HepG2 (cell line): ENCODE measurements around the gene CHID1. TPM values are rescaled to one million over a fixed set of nuclear protein-coding genes. Genes with fewer than 3 reads are reported as not detected.
A peak's percentile ranks its signal among the peaks of the same experiment; 100 is the strongest.

Experiments used
- ATAC-seq: fragments of 200-7000 bp; cut with Tn5 transposase; 3 replicates; pipeline ENCODE4 v1.9.1; 2020; ENCODE audit warnings: mild to moderate bottlenecking, moderate library complexity
- BruUV-seq: library from RNA; stranded (reverse); fragments of 400-500 nt; replicated peaks from 2 replicates; lab custom pipeline; 2021; lab: Mats Ljungman, UMichigan
- CTCF ChIA-PET: fragments of 300-600 bp; formaldehyde crosslinking; extraction: SDS; loops from one replicate; lab custom pipeline; 2021; ENCODE audit warnings: low total read pairs, inconsistent platforms, low intra/inter-chr PET ratio; lab: Yijun Ruan, JAX
- POLR2A ChIA-PET: fragments of 350-600 bp; sonication (Branson Sonifier 250); formaldehyde crosslinking; loops from one replicate; lab custom pipeline; 2020; ENCODE audit warnings: antibody characterized with exemption, inconsistent platforms; lab: Yijun Ruan, JAX
- DNase-seq: peaks from one replicate; pipeline ENCODE4 v3.0.0-alpha.2; 2015; ENCODE audit warnings: low spot score
- FAIRE-seq: peaks from 3 replicates; lab custom pipeline; 2011; peaks lifted over from hg19 to GRCh38; lab: Jason Lieb, UNC
- H2AFZ ChIP-seq: one replicate; pipeline ENCODE4 v1.6.1; 2011; ENCODE audit warnings: low read length, inconsistent platforms
- H3K27ac ChIP-seq: fragments of 300-600 bp; 3 replicates; pipeline ENCODE4 v1.8.0; 2011; ENCODE audit warnings: mixed run types, mild to moderate bottlenecking, mixed read lengths, low read length, inconsistent platforms; ENCODE audit not compliant: insufficient read depth; ENCODE audit errors: extremely low read length
- H3K27me3 ChIP-seq, 2 experiments: fragments of 200-600 bp in 1 of 2; 2 replicates in 1 of 2; 3 replicates in 1 of 2; pipeline versions ENCODE4 v1.6.0 to v1.8.0; 2011; ENCODE audit warnings: low read length in 2 of 2, mild to moderate bottlenecking in 2 of 2, moderate library complexity in 2 of 2, inconsistent platforms in 1 of 2; ENCODE audit not compliant: insufficient read depth in 2 of 2, control insufficient read depth in 1 of 2
- H3K36me3 ChIP-seq, 2 experiments: fragments of 200-600 bp in 1 of 2; replicated peaks in 1 of 2; 2 replicates in 1 of 2; 3 replicates in 1 of 2; pipeline versions ENCODE4 v1.5.1 to v1.8.0; 2011; ENCODE audit warnings: low read length in 2 of 2, inconsistent platforms in 1 of 2; ENCODE audit not compliant: insufficient read depth in 2 of 2, control insufficient read depth in 1 of 2
- H3K4me1 ChIP-seq: 2 replicates; pipeline ENCODE4 v1.5.1; 2012; ENCODE audit warnings: low read length, inconsistent platforms; ENCODE audit not compliant: insufficient read depth
- H3K4me2 ChIP-seq: 2 replicates; pipeline ENCODE4 v1.6.0; 2011; ENCODE audit warnings: low read depth, low read length, inconsistent platforms
- H3K4me3 ChIP-seq, 3 experiments: fragments of 200-600 bp in 1 of 3; sonication (generic), shearing (Covaris generic) in 1 of 3; replicated peaks in 1 of 3; 2 replicates each; pipeline ENCODE4 v1.5.1; 2011 to 2016; ENCODE audit warnings: low read length in 3 of 3, inconsistent platforms in 2 of 3, low read depth in 2 of 3, mild to moderate bottlenecking in 2 of 3, control low read depth in 1 of 3, mixed read lengths in 1 of 3; ENCODE audit not compliant: insufficient read depth in 1 of 3
- H3K79me2 ChIP-seq: one replicate; pipeline ENCODE4 v1.6.1; 2011; ENCODE audit warnings: low read length, inconsistent platforms; ENCODE audit not compliant: insufficient read depth
- H3K9ac ChIP-seq: 2 replicates; pipeline ENCODE4 v1.6.0; 2011; ENCODE audit warnings: mild to moderate bottlenecking, low read depth, low read length, inconsistent platforms; ENCODE audit not compliant: insufficient read depth
- H3K9me3 ChIP-seq: 2 replicates; pipeline ENCODE4 v1.5.1; 2012; ENCODE audit warnings: mild to moderate bottlenecking, low read length
- H4K20me1 ChIP-seq: 2 replicates; pipeline ENCODE4 v1.6.0; 2011; ENCODE audit warnings: inconsistent platforms, mild to moderate bottlenecking, low read length, moderate library complexity; ENCODE audit not compliant: insufficient read depth
- AGO2 ChIP-seq: fragments of 200-400 bp; formaldehyde crosslinking; optimal IDR thresholded peaks from 2 replicates; pipeline ENCODE3; 2017; ENCODE audit warnings: mild to moderate bottlenecking, low read depth, low read length, moderate library complexity
- FIP1L1 ChIP-seq: fragments of 200-400 bp; formaldehyde crosslinking; IDR thresholded peaks from 2 replicates; pipeline ENCODE4 v1.6.1; 2018; ENCODE audit warnings: low read depth, mild to moderate bottlenecking, low read length, moderate library complexity, borderline replicate concordance; ENCODE audit not compliant: insufficient read depth
- FOSL1 ChIP-seq: sonication (generic); formaldehyde crosslinking; IDR thresholded peaks from 2 replicates; pipeline ENCODE4 v1.9.0; 2021; ENCODE audit warnings: missing genetic modification reagents, borderline replicate concordance
- KLF9 ChIP-seq: IDR thresholded peaks from 2 replicates; pipeline ENCODE4 v1.6.1; 2016; ENCODE audit warnings: low read depth
- NFE2 ChIP-seq: sonication (generic); formaldehyde crosslinking; IDR thresholded peaks from 2 replicates; pipeline ENCODE4 v1.4.0; 2020; ENCODE audit warnings: missing genetic modification reagents
- POLR2A ChIP-seq, 2 experiments: IDR thresholded peaks; 2 replicates each; pipeline ENCODE4 v1.6.1; 2011; ENCODE audit warnings: low read depth in 2 of 2, low read length in 2 of 2, mild to moderate bottlenecking in 1 of 2, moderate library complexity in 1 of 2; ENCODE audit not compliant: insufficient read depth in 1 of 2
- ZNF501 ChIP-seq: sonication (generic); formaldehyde crosslinking; IDR thresholded peaks from 2 replicates; pipeline ENCODE4 v1.5.1; 2020; ENCODE audit warnings: mild to moderate bottlenecking, moderate library complexity, missing genetic modification reagents
- WGBS: methylation state at CpG from one replicate; pipeline ENCODE4 v1.1.6; 2017; ENCODE audit warnings: low lambda C conversion rate; 5-methylcytosine and 5-hydroxymethylcytosine counted together
- in situ Hi-C: cut with HindIII; loops from 2 replicates; pipeline ENCODE4 v1.10.0; 2017; ENCODE audit warnings: low pct_unique_long_range_greater_than_20kb; ENCODE audit not compliant: extremely low pct_ligation_motif_present
- intact Hi-C: fragments of 100-400 bp; cut with micrococcal nuclease; formaldehyde crosslinking; loops from one replicate; pipeline ENCODE4 v1.10.0; 2022; ENCODE audit not compliant: unreplicated experiment
- polyA plus RNA-seq, 8 experiments: library from polyadenylated mRNA; depleted of rRNA in 3 of 8; stranded (reverse) in 7 of 8; unstranded in 1 of 8; fragments of >200 nt; fragmentation: Illumina TruSeq in 4 of 8; extraction: Trizol in 4 of 8; gene quantifications; 2 replicates each; pipeline versions ENCODE4 v1.2.1 to v1.2.3, GENCODE V29; 2011 to 2016; ENCODE audit warnings: low read depth in 4 of 8, missing spikeins in 1 of 8, mixed read lengths in 1 of 8; ENCODE audit not compliant: insufficient read depth in 1 of 8
- total RNA-seq, 5 experiments: library from RNA; depleted of rRNA; stranded (reverse); fragments of >200 nt; fragmentation: Illumina TruSeq; extraction: Trizol; gene quantifications; 2 replicates each; pipeline ENCODE4 v1.2.3, GENCODE V29; 2016; ENCODE audit warnings: low read depth in 1 of 5

The CHID1 gene
- total and polyA plus RNA-seq, 2 of the 13 experiments (the other 11 are each of a cell fraction or from before 2014, with no cell fraction given) = 65.1 to 93.6 TPM

DNA sequence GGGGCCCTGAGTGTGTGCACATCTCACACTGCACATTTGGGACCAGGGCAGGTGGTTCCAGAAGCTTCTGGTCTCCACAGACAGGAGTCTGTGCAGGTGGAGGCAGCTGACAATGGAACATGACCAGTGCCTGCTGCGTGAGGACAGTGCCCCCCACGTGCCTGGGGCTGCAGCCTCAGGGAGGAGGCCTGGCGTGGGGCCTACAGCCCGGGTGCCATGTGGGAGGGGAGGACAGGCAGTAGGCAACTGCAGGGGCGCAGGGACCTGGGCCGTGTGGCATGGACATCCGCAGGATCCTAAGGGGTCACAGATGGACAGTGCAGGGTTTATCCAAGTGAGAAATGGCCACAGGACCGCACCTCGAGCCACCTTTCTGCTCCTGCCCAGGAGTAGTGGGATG, 39.1 kb downstream of the CHID1 start:
- BruUV-seq = no TSS peak
- Histone ChIP-seq H3K4me1 (0 out of 2 replicates have a peak, but pooled peaks cover 8% of the 10 kb centered on the region), H4K20me1 (no peaks in the 10 kb centered on the region), H3K9me3 (no peaks in the 10 kb centered on the region), H3K79me2 (no peaks in the 10 kb centered on the region), H3K4me3 (no peak overlapping the region), H2AFZ (no peak overlapping the region), H3K27me3 (no peaks in the 10 kb centered on the region), H3K36me3 (peaks cover 2 to 10% of the 10 kb centered on the region in 2 experiments; a peak in 3 of 5 replicates), H3K4me2 (no peak overlapping the region), H3K9ac (no peak overlapping the region), H3K27ac (no peak overlapping the region)
- DNase-seq (no peak), ATAC-seq (no peak), FAIRE-seq (no peak)
- no peak for TF ChIP-seq KLF9 (CRISPR knock-in tag)
- TF ChIP-seq FIP1L1 = no peak
- no peak for TF ChIP-seq ZNF501 (CRISPR knock-in tag)
- TF ChIP-seq FOSL1 (CRISPR knock-in tag) = no peak
- peak; percentile 57 for TF ChIP-seq AGO2
- TF ChIP-seq POLR2A (IDR thresholded peaks at IDR 0.05; ENCODE audit: insufficient read depth in 1 of 2, low read depth in 2 of 2, low read length in 2 of 2) = 0 out of 4 replicates have a peak, but pooled peaks of 1 of the 2 experiments have one; percentile 24
- intact Hi-C loops (no loop called here), in situ Hi-C loops (no loop called here)
- no CpG with 5 or more reads among the region's 9 CpGs for WGBS
- ChIA-PET POLR2A (no interaction called here), CTCF (no interaction called here)

DNA sequence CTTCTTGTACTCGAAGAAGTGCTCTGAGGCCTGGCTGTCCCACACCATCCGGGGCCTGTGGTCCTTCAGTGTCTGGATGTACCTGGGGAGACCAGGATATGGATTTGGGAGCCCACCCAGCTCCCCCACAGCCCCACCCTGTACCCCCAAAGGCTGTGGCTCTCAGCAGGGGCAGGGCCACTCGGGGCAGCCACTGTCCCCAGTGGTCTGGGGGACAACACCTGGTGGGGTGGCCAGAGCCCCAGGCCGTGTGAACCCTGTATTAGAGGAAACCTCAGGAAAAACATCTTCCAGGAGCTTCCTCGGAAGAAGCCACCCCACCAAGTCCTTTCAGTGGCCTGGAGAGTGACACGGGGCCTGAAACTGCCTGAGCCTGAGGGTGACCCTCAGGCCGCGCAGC, 40.2 kb downstream of the CHID1 start:
- TF ChIP-seq NFE2 (no peak), AGO2 (peak; percentile 51)
- CTCF ChIA-PET = interaction anchor here (1.0 kb wide), 1 partner anchor 181 kb away, joined by 3 read pairs; no protein-coding TSS in a partner anchor
- DNase-seq = no peak
- no peak; the same call in 2 of the 3 replicates for ATAC-seq
- no TSS peak for BruUV-seq
- Histone ChIP-seq H3K36me3 (peaks cover 0 to 10% of the 10 kb centered on the region in 2 experiments; a peak in 2 of 5 replicates), H4K20me1 (no peaks in the 10 kb centered on the region), H2AFZ (no peak overlapping the region), H3K9ac (no peak overlapping the region), H3K79me2 (no peaks in the 10 kb centered on the region), H3K4me2 (no peak overlapping the region), H3K4me1 (0 out of 2 replicates have a peak, but pooled peaks cover 8% of the 10 kb centered on the region), H3K9me3 (no peaks in the 10 kb centered on the region), H3K27ac (no peak overlapping the region), H3K27me3 (no peaks in the 10 kb centered on the region), H3K4me3 (no peak overlapping the region)
- POLR2A ChIA-PET = no interaction called here
- in situ Hi-C loops = no loop called here
- no CpG with 5 or more reads among the region's 8 CpGs for WGBS
- intact Hi-C loops = no loop called here
- FAIRE-seq = no peak
